ENCODE data around the gene KRT7. TPM values are rescaled to one million over a fixed set of nuclear protein-coding genes. Genes with fewer than 3 reads are reported as not detected.
A peak's percentile ranks its signal among the peaks of the same experiment; 100 is the strongest.
"Not testable (repeated sequence)": the region's sequence is repeated elsewhere in the genome, so short reads cannot be mapped to it uniquely, and the experiment has no call there.

KRT7 gene
- total RNA-seq, 1 donor = 27.9 TPM

- Histone ChIP-seq H3K4me3 (ENCODE audit: insufficient read depth, low read length) (no peak overlapping the region), H2AFZ (ENCODE audit: low read length) (no peak overlapping the region), H3K27ac (ENCODE audit: low read depth, low read length) (no peak overlapping the region), H3K36me3 (ENCODE audit: insufficient read depth, low read length) (no peaks in the 10 kb centered on the region), H3K27me3 (ENCODE audit: insufficient read depth, low read length) (no peaks in the 10 kb centered on the region), H3K9me3 (ENCODE audit: low read depth, low read length) (no peaks in the 10 kb centered on the region), H3K4me2 (ENCODE audit: insufficient read depth, low read length) (peak overlapping the region; percentile 34), H3K79me2 (ENCODE audit: insufficient read depth, low read length) (no peaks in the 10 kb centered on the region), H3K4me1 (ENCODE audit: insufficient read depth, low read length) (peaks cover 28% of the 10 kb centered on the region), H4K20me1 (ENCODE audit: insufficient read depth, low read length) (no peaks in the 10 kb centered on the region)
- peak; percentile 76 for DNase-seq (ENCODE audit: insufficient read length, low spot score, missing footprints)
- no peak for TF ChIP-seq CTCF (IDR thresholded peaks at IDR 0.05; ENCODE audit: extremely low read depth, low read depth, low read length)
Measured at GRCh38 chr12:52249511-52250047, 16.5 kb downstream of the KRT7 start.

- H3K79me2 ChIP-seq (ENCODE audit: insufficient read depth, low read length) = no peaks in the 10 kb centered on the region
- no peak overlapping the region for H3K4me3 ChIP-seq (ENCODE audit: insufficient read depth, low read length)
- no peak overlapping the region for H2AFZ ChIP-seq (ENCODE audit: low read length)
- no peak overlapping the region for H3K27ac ChIP-seq (ENCODE audit: low read depth, low read length)
- TF ChIP-seq CTCF (IDR thresholded peaks at IDR 0.05; ENCODE audit: extremely low read depth, low read depth, low read length) = no peak
- peak overlapping the region; percentile 34 for H3K4me2 ChIP-seq (ENCODE audit: insufficient read depth, low read length)
- H4K20me1 ChIP-seq (ENCODE audit: insufficient read depth, low read length) = no peaks in the 10 kb centered on the region
- DNase-seq (ENCODE audit: insufficient read length, low spot score, missing footprints) = no peak
- H3K36me3 ChIP-seq (ENCODE audit: insufficient read depth, low read length) = no peaks in the 10 kb centered on the region
- H3K4me1 ChIP-seq (ENCODE audit: insufficient read depth, low read length) = peaks cover 26% of the 10 kb centered on the region
- peaks cover 4% of the 10 kb centered on the region for H3K27me3 ChIP-seq (ENCODE audit: insufficient read depth, low read length)
- H3K9me3 ChIP-seq (ENCODE audit: low read depth, low read length) = no peaks in the 10 kb centered on the region
Measured at GRCh38 chr12:52250048-52250990, 17.3 kb downstream of the KRT7 start.

- Histone ChIP-seq H3K4me2 (ENCODE audit: insufficient read depth, low read length) (no peak overlapping the region), H3K27ac (ENCODE audit: low read depth, low read length) (no peak overlapping the region), H3K79me2 (ENCODE audit: insufficient read depth, low read length) (no peaks in the 10 kb centered on the region), H4K20me1 (ENCODE audit: insufficient read depth, low read length) (no peaks in the 10 kb centered on the region), H3K4me3 (ENCODE audit: insufficient read depth, low read length) (no peak overlapping the region), H3K9me3 (ENCODE audit: low read depth, low read length) (no peaks in the 10 kb centered on the region), H3K4me1 (ENCODE audit: insufficient read depth, low read length) (peaks cover 25% of the 10 kb centered on the region), H3K36me3 (ENCODE audit: insufficient read depth, low read length) (no peaks in the 10 kb centered on the region), H3K27me3 (ENCODE audit: insufficient read depth, low read length) (peaks cover 10% of the 10 kb centered on the region), H2AFZ (ENCODE audit: low read length) (no peak overlapping the region)
- TF ChIP-seq CTCF (IDR thresholded peaks at IDR 0.05; ENCODE audit: extremely low read depth, low read depth, low read length) = no peak
- DNase-seq (ENCODE audit: insufficient read length, low spot score, missing footprints) = peak; percentile 37
Measured at GRCh38 chr12:52251367-52252051, 18.5 kb downstream of the KRT7 start.

GRCh38 chr12:52252175-52252615 lies 19.2 kb downstream of the KRT7 start:
- H4K20me1 ChIP-seq (ENCODE audit: insufficient read depth, low read length); H3K36me3 ChIP-seq (ENCODE audit: insufficient read depth, low read length); H3K9me3 ChIP-seq (ENCODE audit: low read depth, low read length); H3K4me3 ChIP-seq (ENCODE audit: insufficient read depth, low read length); H3K79me2 ChIP-seq (ENCODE audit: insufficient read depth, low read length); H2AFZ ChIP-seq (ENCODE audit: low read length); H3K27ac ChIP-seq (ENCODE audit: low read depth, low read length); H3K4me2 ChIP-seq (ENCODE audit: insufficient read depth, low read length): not testable (repeated sequence)
- peak; percentile 19 for TF ChIP-seq CTCF (IDR thresholded peaks at IDR 0.05; ENCODE audit: extremely low read depth, low read depth, low read length)
- peak; percentile 76 for DNase-seq (ENCODE audit: insufficient read length, low spot score, missing footprints)
- Histone ChIP-seq H3K4me1 (ENCODE audit: insufficient read depth, low read length) (peaks cover 18% of the 10 kb centered on the region), H3K27me3 (ENCODE audit: insufficient read depth, low read length) (peaks cover 16% of the 10 kb centered on the region)
